GM18907 (cell line): ENCODE data around the gene SMARCE1.
"Not testable (repeated sequence)": the region's sequence is repeated elsewhere in the genome, so short reads cannot be mapped to it uniquely, and the experiment has no call there.

Experiments
- ATAC-seq: cut with Tn5 transposase; IDR thresholded peaks from one replicate; pipeline ENCODE4 v1.9.1; 2021; ENCODE audit warnings: mild to moderate bottlenecking, moderate library complexity; ENCODE audit not compliant: unreplicated experiment

Gene SMARCE1

GRCh38 chr17:40590742-40591141 is 56.9 kb downstream of the SMARCE1 start:
- no peak for ATAC-seq

- no peak for ATAC-seq
Observed at GRCh38 chr17:40588552-40588951, 59.1 kb downstream of the SMARCE1 start.

GRCh38 chr17:40586264-40586663 is 61.4 kb downstream of the SMARCE1 start:
- ATAC-seq, result not testable (repeated sequence)

- not testable (repeated sequence) for ATAC-seq
Observed at GRCh38 chr17:40584950-40585349, 62.7 kb downstream of the SMARCE1 start.

GRCh38 chr17:40582328-40582901 is 65.2 kb downstream of the SMARCE1 start:
- peak; percentile 93 for ATAC-seq

- ATAC-seq, result no peak
Observed at GRCh38 chr17:40580140-40580539, 67.5 kb downstream of the SMARCE1 start.

GRCh38 chr17:40579471-40579870 is 68.1 kb downstream of the SMARCE1 start:
- no peak for ATAC-seq

GRCh38 chr17:40577611-40578065 is 70.0 kb downstream of the SMARCE1 start:
- peak; percentile 53 for ATAC-seq

GRCh38 chr17:40576113-40576740 is 71.4 kb downstream of the SMARCE1 start:
- ATAC-seq, result no peak
